Measurements from ENCODE around the gene TMEM221.
"Not testable (repeated sequence)": the region's sequence is repeated elsewhere in the genome, so short reads cannot be mapped to it uniquely, and the experiment has no call there.

Gene TMEM221

GRCh38 chr19:17448131-17448967, at the start of gene TMEM221:
TSS of gene TMEM221 (minus strand) at chr19:17448668. CDS start at chr19:17448462, 206 bp downstream.
- DNase-seq (ENCODE audit: low spot score), result peak; percentile 83

GRCh38 chr19:17497149-17497798, 48.8 kb upstream of the TMEM221 start:
- DNase-seq (ENCODE audit: low spot score), result no peak

- DNase-seq (ENCODE audit: low spot score), result peak; percentile 76
Observed at GRCh38 chr19:17496337-17496997, 48.0 kb upstream of the TMEM221 start.

- DNase-seq (ENCODE audit: low spot score), result no peak
Observed at GRCh38 chr19:17495639-17496296, 47.3 kb upstream of the TMEM221 start.

- no peak for DNase-seq (ENCODE audit: low spot score)
Observed at GRCh38 chr19:17491287-17491686, 42.8 kb upstream of the TMEM221 start.

GRCh38 chr19:17490411-17490810, 41.9 kb upstream of the TMEM221 start:
- no peak for DNase-seq (ENCODE audit: low spot score)

GRCh38 chr19:17489392-17490030, 41.0 kb upstream of the TMEM221 start:
- DNase-seq (ENCODE audit: low spot score), result no peak

GRCh38 chr19:17488593-17489391, 40.3 kb upstream of the TMEM221 start:
- no peak for DNase-seq (ENCODE audit: low spot score)

- DNase-seq (ENCODE audit: low spot score), result no peak
Observed at GRCh38 chr19:17487284-17488121, 39.0 kb upstream of the TMEM221 start.

GRCh38 chr19:17486545-17487240, 38.2 kb upstream of the TMEM221 start:
- DNase-seq (ENCODE audit: low spot score), result no peak

GRCh38 chr19:17484520-17485185, 36.2 kb upstream of the TMEM221 start:
- DNase-seq (ENCODE audit: low spot score), result no peak

- no peak for DNase-seq (ENCODE audit: low spot score)
Observed at GRCh38 chr19:17483605-17484002, 35.1 kb upstream of the TMEM221 start.

GRCh38 chr19:17482877-17483604, 34.6 kb upstream of the TMEM221 start:
- no peak for DNase-seq (ENCODE audit: low spot score)

GRCh38 chr19:17481986-17482385, 33.5 kb upstream of the TMEM221 start:
- no peak for DNase-seq (ENCODE audit: low spot score)

GRCh38 chr19:17479325-17479791, 30.9 kb upstream of the TMEM221 start:
- peak; percentile 67 for DNase-seq (ENCODE audit: low spot score)

GRCh38 chr19:17475541-17476115, 27.2 kb upstream of the TMEM221 start:
- peak; percentile 60 for DNase-seq (ENCODE audit: low spot score)

- DNase-seq (ENCODE audit: low spot score), result not testable (repeated sequence)
Observed at GRCh38 chr19:17475011-17475540, 26.6 kb upstream of the TMEM221 start.
